Skeletal muscle satellite cell (primary cell): Measurements from ENCODE around the gene TMEM26.

Source experiments
- H3K27me3 ChIP-seq: 2 replicates; pipeline ENCODE4 v1.7.0; 2013; ENCODE audit warnings: low read length; ENCODE audit not compliant: control insufficient read depth, insufficient read depth
- H3K36me3 ChIP-seq: 2 replicates; pipeline ENCODE4 v1.7.0; 2013; ENCODE audit warnings: mild to moderate bottlenecking, control low read depth, low read length; ENCODE audit not compliant: insufficient read depth
- H3K4me1 ChIP-seq: 2 replicates; pipeline ENCODE4 v1.7.0; 2013; ENCODE audit warnings: low read length; ENCODE audit not compliant: control insufficient read depth, insufficient read depth
- H3K4me2 ChIP-seq: 2 replicates; pipeline ENCODE4 v1.7.0; 2013; ENCODE audit warnings: mild to moderate bottlenecking, low read length
- H3K4me3 ChIP-seq: 2 replicates; pipeline ENCODE4 v1.7.0; 2013; ENCODE audit warnings: low read length
- H3K9ac ChIP-seq: 2 replicates; pipeline ENCODE4 v1.7.0; 2013; ENCODE audit warnings: mild to moderate bottlenecking, low read depth, low read length, moderate library complexity
- H3K9me3 ChIP-seq: replicated peaks from 2 replicates; pipeline ENCODE4 v1.7.0; 2013; ENCODE audit warnings: mild to moderate bottlenecking, control low read depth, low read length

Gene TMEM26

GRCh38 chr10:61455656-61456055 lies 2.5 kb upstream of the TMEM26 start:
- Histone ChIP-seq H3K4me1 (peaks cover 19% of the 10 kb centered on the region), H3K4me2 (no peak overlapping the region), H3K9me3 (no peaks in the 10 kb centered on the region), H3K27me3 (no peaks in the 10 kb centered on the region), H3K36me3 (no peaks in the 10 kb centered on the region), H3K9ac (no peak overlapping the region), H3K4me3 (no peak overlapping the region)

GRCh38 chr10:61454541-61454940 lies 1.4 kb upstream of the TMEM26 start:
- Histone ChIP-seq H3K9me3 (no peaks in the 10 kb centered on the region), H3K27me3 (no peaks in the 10 kb centered on the region), H3K4me3 (no peak overlapping the region), H3K36me3 (no peaks in the 10 kb centered on the region), H3K4me1 (peaks cover 13% of the 10 kb centered on the region), H3K9ac (no peak overlapping the region), H3K4me2 (no peak overlapping the region)

- Histone ChIP-seq H3K9me3 (no peaks in the 10 kb centered on the region), H3K36me3 (no peaks in the 10 kb centered on the region), H3K4me3 (peak overlapping the region; percentile 85), H3K4me1 (peaks cover 11% of the 10 kb centered on the region), H3K9ac (no peak overlapping the region), H3K4me2 (peak overlapping the region; percentile 98), H3K27me3 (no peaks in the 10 kb centered on the region)
Observed at GRCh38 chr10:61452151-61452651, 980 bp downstream of the TMEM26 start.

GRCh38 chr10:61451357-61451756 lies 1.8 kb downstream of the TMEM26 start:
- no peak overlapping the region for H3K4me2 ChIP-seq
- H3K36me3 ChIP-seq = no peaks in the 10 kb centered on the region
- no peaks in the 10 kb centered on the region for H3K27me3 ChIP-seq
- H3K9me3 ChIP-seq = no peaks in the 10 kb centered on the region
- no peak overlapping the region for H3K4me3 ChIP-seq
- no peak overlapping the region for H3K9ac ChIP-seq
- H3K4me1 ChIP-seq = peaks cover 11% of the 10 kb centered on the region

- H3K4me1 ChIP-seq = peaks cover 11% of the 10 kb centered on the region
- H3K4me2 ChIP-seq = no peak overlapping the region
- no peaks in the 10 kb centered on the region for H3K27me3 ChIP-seq
- no peak overlapping the region for H3K9ac ChIP-seq
- no peaks in the 10 kb centered on the region for H3K9me3 ChIP-seq
- H3K36me3 ChIP-seq = no peaks in the 10 kb centered on the region
- H3K4me3 ChIP-seq = no peak overlapping the region
Observed at GRCh38 chr10:61448841-61449600, 4.2 kb downstream of the TMEM26 start.

- Histone ChIP-seq H3K4me2 (no peak overlapping the region), H3K36me3 (no peaks in the 10 kb centered on the region), H3K9me3 (no peaks in the 10 kb centered on the region), H3K9ac (no peak overlapping the region), H3K4me1 (peaks cover 7% of the 10 kb centered on the region), H3K4me3 (no peak overlapping the region), H3K27me3 (no peaks in the 10 kb centered on the region)
Observed at GRCh38 chr10:61448091-61448490, 5.1 kb downstream of the TMEM26 start.

GRCh38 chr10:61439058-61439609 lies 14.0 kb downstream of the TMEM26 start:
- Histone ChIP-seq H3K27me3 (no peaks in the 10 kb centered on the region), H3K9ac (no peak overlapping the region), H3K4me2 (no peak overlapping the region), H3K9me3 (no peaks in the 10 kb centered on the region), H3K4me3 (no peak overlapping the region), H3K4me1 (peaks cover 6% of the 10 kb centered on the region), H3K36me3 (no peaks in the 10 kb centered on the region)

- Histone ChIP-seq H3K4me2 (no peak overlapping the region), H3K27me3 (no peaks in the 10 kb centered on the region), H3K9me3 (no peaks in the 10 kb centered on the region), H3K4me1 (peaks cover 6% of the 10 kb centered on the region), H3K4me3 (no peak overlapping the region), H3K9ac (no peak overlapping the region), H3K36me3 (no peaks in the 10 kb centered on the region)
Observed at GRCh38 chr10:61438141-61438988, 14.8 kb downstream of the TMEM26 start.

- H3K27me3 ChIP-seq = no peaks in the 10 kb centered on the region
- H3K4me2 ChIP-seq = no peak overlapping the region
- H3K4me3 ChIP-seq = no peak overlapping the region
- peaks cover 5% of the 10 kb centered on the region for H3K9me3 ChIP-seq
- H3K4me1 ChIP-seq = no peaks in the 10 kb centered on the region
- H3K9ac ChIP-seq = no peak overlapping the region
- H3K36me3 ChIP-seq = no peaks in the 10 kb centered on the region
Observed at GRCh38 chr10:61423178-61423577, 30.0 kb downstream of the TMEM26 start.

GRCh38 chr10:61417661-61418060 lies 35.5 kb downstream of the TMEM26 start:
- no peak overlapping the region for H3K9ac ChIP-seq
- no peaks in the 10 kb centered on the region for H3K27me3 ChIP-seq
- no peak overlapping the region for H3K4me2 ChIP-seq
- no peaks in the 10 kb centered on the region for H3K9me3 ChIP-seq
- H3K4me3 ChIP-seq = no peak overlapping the region
- no peaks in the 10 kb centered on the region for H3K4me1 ChIP-seq
- H3K36me3 ChIP-seq = no peaks in the 10 kb centered on the region

GRCh38 chr10:61415824-61416223 lies 37.4 kb downstream of the TMEM26 start:
- Histone ChIP-seq H3K4me1 (no peaks in the 10 kb centered on the region), H3K27me3 (no peaks in the 10 kb centered on the region), H3K4me2 (no peak overlapping the region), H3K9me3 (no peaks in the 10 kb centered on the region), H3K4me3 (no peak overlapping the region), H3K36me3 (no peaks in the 10 kb centered on the region), H3K9ac (no peak overlapping the region)
